ENCODE data around the gene EXOG. TPM values are rescaled to one million over a fixed set of nuclear protein-coding genes. Genes with fewer than 3 reads are reported as not detected.
A peak's percentile ranks its signal among the peaks of the same experiment; 100 is the strongest.

The EXOG gene
- total and polyA plus RNA-seq, 2 of the 13 experiments (the other 11 are each of a cell fraction or from before 2014, with no cell fraction given): 5.5 to 9.5 TPM

DNA sequence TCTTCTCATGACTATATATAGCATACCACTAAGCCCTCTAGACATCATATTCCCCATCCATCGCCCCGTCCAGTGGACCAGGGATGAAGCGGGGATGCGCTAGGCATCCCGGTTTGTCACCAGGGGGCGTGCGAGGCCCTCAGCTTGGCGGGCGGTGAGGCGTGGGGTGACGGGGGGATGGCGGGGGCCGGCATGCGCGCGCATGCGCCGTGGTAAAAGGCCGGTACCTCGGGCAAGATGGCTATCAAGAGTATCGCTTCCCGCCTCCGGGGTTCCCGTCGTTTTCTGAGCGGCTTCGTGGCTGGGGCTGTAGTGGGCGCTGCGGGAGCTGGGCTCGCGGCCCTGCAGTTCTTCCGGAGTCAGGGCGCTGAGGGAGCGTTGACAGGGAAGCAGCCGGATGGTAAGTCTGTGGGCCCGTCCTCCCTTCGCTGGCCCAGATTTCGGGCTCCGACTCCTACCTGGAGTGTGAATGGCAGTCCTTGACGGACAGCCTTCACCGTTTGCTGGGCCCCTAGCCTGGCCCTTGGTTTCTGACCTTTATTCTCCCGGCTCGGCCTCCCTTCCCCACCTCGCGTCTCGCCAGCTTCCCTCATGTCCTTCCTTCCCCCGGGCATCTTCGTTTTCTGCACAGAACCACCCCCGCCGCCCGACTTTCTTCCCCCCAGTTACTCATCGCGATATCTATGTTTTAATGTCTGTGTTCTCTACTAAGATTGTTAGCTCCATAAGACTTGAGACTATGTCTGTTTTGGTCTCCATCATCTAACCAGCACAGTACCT lies at the start of gene EXOG (continued):
- TF ChIP-seq TCF7L2 (IDR thresholded peaks at IDR 0.05; ENCODE audit: low read depth, low read length) (no peak), HCFC1 (IDR thresholded peaks at IDR 0.05; ENCODE audit: low read depth, low read length) (no peak), NFYC (CRISPR knock-in tag; IDR thresholded peaks at IDR 0.05) (no peak), ZNF605 (CRISPR knock-in tag; IDR thresholded peaks at IDR 0.05) (peak; percentile 84), YEATS4 (CRISPR knock-in tag; IDR thresholded peaks at IDR 0.05; ENCODE audit: borderline replicate concordance) (peak; percentile 65), KDM2A (CRISPR knock-in tag; IDR thresholded peaks at IDR 0.05; ENCODE audit: borderline replicate concordance, low read depth) (peak; percentile 93), TCF7 (IDR thresholded peaks at IDR 0.05; ENCODE audit: low read depth) (no peak), ATF1 (CRISPR knock-in tag; IDR thresholded peaks at IDR 0.05) (no peak), NONO (IDR thresholded peaks at IDR 0.05) (no peak), NONO (CRISPR knock-in tag; conservative IDR thresholded peaks at IDR 0.05) (peak; percentile 55; the same call in 1 of the 2 replicates), POLR2G (IDR thresholded peaks at IDR 0.05; ENCODE audit: low read depth, low read length) (peak; percentile 79), ZNF670 (CRISPR knock-in tag; IDR thresholded peaks at IDR 0.05; ENCODE audit: borderline replicate concordance) (no peak), SMAD1 (CRISPR knock-in tag; IDR thresholded peaks at IDR 0.05; ENCODE audit: borderline replicate concordance, low read depth) (no peak; the same call in 1 of the 2 replicates), MIXL1 (CRISPR knock-in tag; IDR thresholded peaks at IDR 0.05) (0 out of 2 replicates have a peak, but pooled peaks have one; percentile 9), HNRNPL (IDR thresholded peaks at IDR 0.05; ENCODE audit: low read depth, low read length) (no peak), FOXA1 (IDR thresholded peaks at IDR 0.05) (no peak), FOXA1 (CRISPR knock-in tag; IDR thresholded peaks at IDR 0.05) (0 out of 2 replicates have a peak, but pooled peaks have one; percentile 8), KDM1A (CRISPR knock-in tag; IDR thresholded peaks at IDR 0.05) (peak; percentile 77), ZNF224 (CRISPR knock-in tag; IDR thresholded peaks at IDR 0.05) (0 out of 2 replicates have a peak, but pooled peaks have one; percentile 45), PHF20 (CRISPR knock-in tag; IDR thresholded peaks at IDR 0.05) (peak; percentile 72), DBP (CRISPR knock-in tag; IDR thresholded peaks at IDR 0.05; ENCODE audit: not compliant biosample characterization) (no peak), SOX6 (IDR thresholded peaks at IDR 0.05) (no peak), SOX6 (CRISPR knock-in tag; IDR thresholded peaks at IDR 0.05) (0 out of 2 replicates have a peak, but pooled peaks have one; percentile 33), IRX3 (CRISPR knock-in tag; IDR thresholded peaks at IDR 0.05; ENCODE audit: borderline replicate concordance, low read depth) (peak; percentile 36; the same call in 1 of the 2 replicates), SAFB2 (CRISPR knock-in tag; IDR thresholded peaks at IDR 0.05; ENCODE audit: borderline replicate concordance, low read depth) (peak; percentile 41; the same call in 1 of the 2 replicates), ZNF33B (CRISPR knock-in tag; IDR thresholded peaks at IDR 0.05) (no peak), ZNF709 (CRISPR knock-in tag; IDR thresholded peaks at IDR 0.05) (0 out of 2 replicates have a peak, but pooled peaks have one; percentile 44)
- TF ChIP-seq, protein P1, sequence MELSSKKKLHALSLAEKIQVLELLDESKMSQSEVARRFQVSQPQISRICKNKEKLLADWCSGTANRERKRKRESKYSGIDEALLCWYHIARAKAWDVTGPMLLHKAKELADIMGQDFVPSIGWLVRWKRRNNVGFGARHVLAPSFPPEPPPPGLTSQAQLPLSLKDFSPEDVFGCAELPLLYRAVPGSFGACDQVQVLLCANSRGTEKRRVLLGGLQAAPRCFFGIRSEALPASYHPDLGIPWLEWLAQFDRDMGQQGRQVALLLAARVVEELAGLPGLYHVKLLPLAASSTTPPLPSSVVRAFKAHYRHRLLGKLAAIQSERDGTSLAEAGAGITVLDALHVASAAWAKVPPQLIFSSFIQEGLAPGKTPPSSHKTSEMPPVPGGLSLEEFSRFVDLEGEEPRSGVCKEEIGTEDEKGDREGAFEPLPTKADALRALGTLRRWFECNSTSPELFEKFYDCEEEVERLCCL (CRISPR knock-in tag; IDR thresholded peaks at IDR 0.05; ENCODE audit: borderline replicate concordance): no peak
- TF ChIP-seq, protein P2, sequence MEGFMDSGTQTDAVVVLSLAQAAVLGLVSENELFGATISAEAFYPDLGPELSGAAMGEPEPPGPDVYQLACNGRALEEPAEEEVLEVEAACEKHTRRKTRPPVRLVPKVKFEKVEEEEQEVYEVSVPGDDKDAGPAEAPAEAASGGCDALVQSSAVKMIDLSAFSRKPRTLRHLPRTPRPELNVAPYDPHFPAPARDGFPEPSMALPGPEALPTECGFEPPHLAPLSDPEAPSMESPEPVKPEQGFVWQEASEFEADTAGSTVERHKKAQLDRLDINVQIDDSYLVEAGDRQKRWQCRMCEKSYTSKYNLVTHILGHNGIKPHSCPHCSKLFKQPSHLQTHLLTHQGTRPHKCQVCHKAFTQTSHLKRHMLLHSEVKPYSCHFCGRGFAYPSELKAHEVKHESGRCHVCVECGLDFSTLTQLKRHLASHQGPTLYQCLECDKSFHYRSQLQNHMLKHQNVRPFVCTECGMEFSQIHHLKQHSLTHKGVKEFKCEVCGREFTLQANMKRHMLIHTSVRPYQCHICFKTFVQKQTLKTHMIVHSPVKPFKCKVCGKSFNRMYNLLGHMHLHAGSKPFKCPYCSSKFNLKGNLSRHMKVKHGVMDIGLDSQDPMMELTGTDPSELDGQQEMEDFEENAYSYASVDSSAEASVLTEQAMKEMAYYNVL (CRISPR knock-in tag; IDR thresholded peaks at IDR 0.05; ENCODE audit: borderline replicate concordance): 0 out of 2 replicates have a peak, but pooled peaks have one; percentile 36
